Neural cell (in vitro differentiated cells): ENCODE measurements around the gene GLO1. TPM values are rescaled to one million over a fixed set of nuclear protein-coding genes. Genes with fewer than 3 reads are reported as not detected.

ENCODE experiments used
- H2AFZ ChIP-seq: fragments of 200-600, 300-800 bp; sonication (generic), shearing (Covaris generic); 2 replicates; pipeline ENCODE4 v1.6.0; 2014; ENCODE audit warnings: low read depth, mild to moderate bottlenecking, antibody characterized with exemption, low read length, moderate library complexity
- H3F3A ChIP-seq: fragments of 200-600 bp; shearing (Covaris generic); 2 replicates; pipeline ENCODE4 v1.6.1; 2016; ENCODE audit warnings: mild to moderate bottlenecking, moderate library complexity, mixed read lengths, antibody characterized with exemption, low read length; ENCODE audit not compliant: insufficient read depth, poor library complexity, severe bottlenecking
- H3K27ac ChIP-seq: fragments of 200-600, 300-800 bp; sonication (generic), shearing (Covaris generic); 2 replicates; pipeline ENCODE4 v1.5.1; 2014; ENCODE audit warnings: mild to moderate bottlenecking, low read length, moderate library complexity
- H3K27me3 ChIP-seq: fragments of 300-800, 200-600 bp; sonication (generic), shearing (Covaris generic); 2 replicates; pipeline ENCODE4 v1.6.0; 2014; ENCODE audit warnings: mild to moderate bottlenecking, low read depth, low read length, moderate library complexity; ENCODE audit not compliant: insufficient read depth
- H3K36me3 ChIP-seq: fragments of 300-800, 200-600 bp; sonication (generic), shearing (Covaris generic); 2 replicates; pipeline ENCODE4 v1.5.1; 2014; ENCODE audit warnings: mild to moderate bottlenecking, antibody characterized with exemption, low read length, moderate library complexity; ENCODE audit not compliant: insufficient read depth
- H3K4me2 ChIP-seq: fragments of 300-800, 200-600 bp; sonication (generic), shearing (Covaris generic); 2 replicates; pipeline ENCODE4 v1.6.0; 2014; ENCODE audit warnings: mild to moderate bottlenecking, low read length
- H3K4me3 ChIP-seq: fragments of 300-800, 200-600 bp; sonication (generic), shearing (Covaris generic); 2 replicates; pipeline ENCODE4 v1.5.1; 2014; ENCODE audit warnings: mild to moderate bottlenecking, low read length, moderate library complexity
- H3K79me2 ChIP-seq: fragments of 200-600 bp; shearing (Covaris generic); replicated peaks from 2 replicates; pipeline ENCODE4 v1.6.0; 2014; ENCODE audit warnings: mild to moderate bottlenecking, low read length, moderate library complexity; ENCODE audit not compliant: insufficient read depth
- H3K9ac ChIP-seq: fragments of 300-800, 200-600 bp; sonication (generic), shearing (Covaris generic); 2 replicates; pipeline ENCODE4 v1.6.1; 2016; ENCODE audit warnings: mild to moderate bottlenecking, low read length, mixed read lengths
- H3K9me2 ChIP-seq: fragments of 200-600 bp; shearing (Covaris generic); 2 replicates; pipeline ENCODE4 v1.6.1; 2016; ENCODE audit warnings: mild to moderate bottlenecking, low read length, mixed read lengths; ENCODE audit not compliant: insufficient read depth
- H3K9me3 ChIP-seq: fragments of 200-600, 300-800 bp; sonication (generic), shearing (Covaris generic); 2 replicates; pipeline ENCODE4 v1.6.1; 2016; ENCODE audit warnings: mild to moderate bottlenecking, mixed run types, low read length, moderate library complexity, mixed read lengths
- H4K20me1 ChIP-seq: fragments of 200-600 bp; shearing (Covaris generic); 2 replicates; pipeline ENCODE4 v1.6.1; 2016; ENCODE audit warnings: mild to moderate bottlenecking, mixed run types; ENCODE audit not compliant: insufficient read depth
- EP300 ChIP-seq: fragments of 450-650 bp; conservative IDR thresholded peaks from 2 replicates; pipeline ENCODE4 v1.6.1; 2014; ENCODE audit warnings: antibody characterized with exemption, mild to moderate bottlenecking, moderate library complexity; ENCODE audit not compliant: poor library complexity, severe bottlenecking
- EZH2 ChIP-seq: fragments of 200-600, 300-800 bp; shearing (Covaris generic), sonication (generic); IDR thresholded peaks from 2 replicates; pipeline ENCODE4 v1.6.1; 2014; ENCODE audit warnings: antibody characterized with exemption, low read length, borderline replicate concordance, mild to moderate bottlenecking; ENCODE audit not compliant: insufficient read depth, poor library complexity, severe bottlenecking
- MXI1 ChIP-seq: fragments of 450-650 bp; conservative IDR thresholded peaks from 2 replicates; pipeline ENCODE4 v1.6.1; 2014; ENCODE audit warnings: antibody characterized with exemption, mild to moderate bottlenecking; ENCODE audit not compliant: poor library complexity, severe bottlenecking
- POLR2AphosphoS5 ChIP-seq: IDR thresholded peaks from 2 replicates; pipeline ENCODE4 v1.6.1; 2012
- RAD21 ChIP-seq: fragments of 450-650 bp; conservative IDR thresholded peaks from 2 replicates; pipeline ENCODE4 v1.6.1; 2014; ENCODE audit warnings: antibody characterized with exemption, mild to moderate bottlenecking, moderate library complexity
- SMC3 ChIP-seq: fragments of 450-650 bp; conservative IDR thresholded peaks from 2 replicates; pipeline ENCODE4 v1.6.1; 2014; ENCODE audit warnings: antibody characterized with exemption, mild to moderate bottlenecking, moderate library complexity; ENCODE audit not compliant: poor library complexity
- TAF1 ChIP-seq: IDR thresholded peaks from 2 replicates; pipeline ENCODE4 v1.6.1; 2012; ENCODE audit warnings: low read depth
- polyA plus RNA-seq: library from polyadenylated mRNA; depleted of rRNA; stranded (reverse); fragments of >200 nt; gene quantifications from 2 replicates; pipeline ENCODE4 v1.2.3, GENCODE V29; 2014
- TF ChIP-seq, protein P1 (sequence below): IDR thresholded peaks from 2 replicates; pipeline ENCODE4 v1.6.1; 2012; ENCODE audit warnings: borderline replicate concordance
- TF ChIP-seq, protein P2 (sequence below): fragments of 450-650 bp; IDR thresholded peaks from 2 replicates; pipeline ENCODE4 v1.5.1; 2014; ENCODE audit warnings: antibody characterized with exemption, mild to moderate bottlenecking, moderate library complexity; ENCODE audit not compliant: poor library complexity, severe bottlenecking

The GLO1 gene
- polyA plus RNA-seq, 1 donor from 2014 or later: 94.8 TPM

DNA sequence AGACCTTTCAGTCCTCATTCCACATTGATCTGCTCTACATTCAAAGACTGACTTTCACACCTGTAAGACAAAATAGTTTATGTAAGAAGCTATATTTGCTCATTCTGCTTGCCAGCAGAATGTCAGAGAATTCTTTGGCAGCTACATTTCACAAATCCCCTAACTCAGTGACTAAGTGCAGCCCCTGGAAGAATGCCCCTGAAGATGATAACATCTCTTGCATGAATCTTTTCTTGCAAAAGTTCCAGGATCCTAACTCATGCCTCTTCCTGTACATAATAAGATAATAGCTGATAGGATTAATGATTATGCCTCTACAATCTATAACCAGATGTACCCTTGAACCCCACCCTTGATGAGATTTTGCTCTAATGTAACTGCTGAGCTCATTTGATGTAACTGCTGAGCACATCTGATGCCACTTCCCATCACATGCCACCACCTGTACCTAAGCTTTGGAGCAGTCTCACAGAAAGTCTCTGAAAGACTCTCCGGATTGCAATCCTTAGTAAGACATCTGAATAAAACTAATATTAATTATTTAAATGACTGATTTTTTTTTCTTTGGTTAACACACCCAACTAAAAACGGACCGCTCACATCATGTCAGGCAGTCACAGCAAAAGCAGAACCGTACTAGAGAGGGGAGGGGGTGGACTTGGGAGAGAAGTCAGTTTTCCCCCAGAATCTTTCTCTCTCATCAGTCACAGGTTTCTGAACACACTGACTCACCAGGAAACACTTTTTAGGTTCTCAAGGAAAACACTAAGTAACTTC lies 11.5 kb upstream of the GLO1 start:
- no peak overlapping the region for H3K4me3 ChIP-seq
- H3K4me2 ChIP-seq: no peak overlapping the region
- H3K79me2 ChIP-seq: no peaks in the 10 kb centered on the region
- no peaks in the 10 kb centered on the region for H3K36me3 ChIP-seq
- no peaks in the 10 kb centered on the region for H3K9me3 ChIP-seq
- no peak overlapping the region for H3K27ac ChIP-seq
- H4K20me1 ChIP-seq: no peaks in the 10 kb centered on the region
- H3F3A ChIP-seq: no peaks in the 10 kb centered on the region
- H3K27me3 ChIP-seq: peaks cover 13% of the 10 kb centered on the region
- no peak overlapping the region for H3K9ac ChIP-seq
- H3K9me2 ChIP-seq: no peaks in the 10 kb centered on the region
- no peak overlapping the region for H2AFZ ChIP-seq
- TF ChIP-seq SMC3 (no peak), EP300 (no peak), MXI1 (no peak), EZH2 (no peak), RAD21 (no peak), TAF1 (no peak), POLR2AphosphoS5 (no peak)
- TF ChIP-seq, protein P1, sequence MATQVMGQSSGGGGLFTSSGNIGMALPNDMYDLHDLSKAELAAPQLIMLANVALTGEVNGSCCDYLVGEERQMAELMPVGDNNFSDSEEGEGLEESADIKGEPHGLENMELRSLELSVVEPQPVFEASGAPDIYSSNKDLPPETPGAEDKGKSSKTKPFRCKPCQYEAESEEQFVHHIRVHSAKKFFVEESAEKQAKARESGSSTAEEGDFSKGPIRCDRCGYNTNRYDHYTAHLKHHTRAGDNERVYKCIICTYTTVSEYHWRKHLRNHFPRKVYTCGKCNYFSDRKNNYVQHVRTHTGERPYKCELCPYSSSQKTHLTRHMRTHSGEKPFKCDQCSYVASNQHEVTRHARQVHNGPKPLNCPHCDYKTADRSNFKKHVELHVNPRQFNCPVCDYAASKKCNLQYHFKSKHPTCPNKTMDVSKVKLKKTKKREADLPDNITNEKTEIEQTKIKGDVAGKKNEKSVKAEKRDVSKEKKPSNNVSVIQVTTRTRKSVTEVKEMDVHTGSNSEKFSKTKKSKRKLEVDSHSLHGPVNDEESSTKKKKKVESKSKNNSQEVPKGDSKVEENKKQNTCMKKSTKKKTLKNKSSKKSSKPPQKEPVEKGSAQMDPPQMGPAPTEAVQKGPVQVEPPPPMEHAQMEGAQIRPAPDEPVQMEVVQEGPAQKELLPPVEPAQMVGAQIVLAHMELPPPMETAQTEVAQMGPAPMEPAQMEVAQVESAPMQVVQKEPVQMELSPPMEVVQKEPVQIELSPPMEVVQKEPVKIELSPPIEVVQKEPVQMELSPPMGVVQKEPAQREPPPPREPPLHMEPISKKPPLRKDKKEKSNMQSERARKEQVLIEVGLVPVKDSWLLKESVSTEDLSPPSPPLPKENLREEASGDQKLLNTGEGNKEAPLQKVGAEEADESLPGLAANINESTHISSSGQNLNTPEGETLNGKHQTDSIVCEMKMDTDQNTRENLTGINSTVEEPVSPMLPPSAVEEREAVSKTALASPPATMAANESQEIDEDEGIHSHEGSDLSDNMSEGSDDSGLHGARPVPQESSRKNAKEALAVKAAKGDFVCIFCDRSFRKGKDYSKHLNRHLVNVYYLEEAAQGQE: no peak
- TF ChIP-seq, protein P2, sequence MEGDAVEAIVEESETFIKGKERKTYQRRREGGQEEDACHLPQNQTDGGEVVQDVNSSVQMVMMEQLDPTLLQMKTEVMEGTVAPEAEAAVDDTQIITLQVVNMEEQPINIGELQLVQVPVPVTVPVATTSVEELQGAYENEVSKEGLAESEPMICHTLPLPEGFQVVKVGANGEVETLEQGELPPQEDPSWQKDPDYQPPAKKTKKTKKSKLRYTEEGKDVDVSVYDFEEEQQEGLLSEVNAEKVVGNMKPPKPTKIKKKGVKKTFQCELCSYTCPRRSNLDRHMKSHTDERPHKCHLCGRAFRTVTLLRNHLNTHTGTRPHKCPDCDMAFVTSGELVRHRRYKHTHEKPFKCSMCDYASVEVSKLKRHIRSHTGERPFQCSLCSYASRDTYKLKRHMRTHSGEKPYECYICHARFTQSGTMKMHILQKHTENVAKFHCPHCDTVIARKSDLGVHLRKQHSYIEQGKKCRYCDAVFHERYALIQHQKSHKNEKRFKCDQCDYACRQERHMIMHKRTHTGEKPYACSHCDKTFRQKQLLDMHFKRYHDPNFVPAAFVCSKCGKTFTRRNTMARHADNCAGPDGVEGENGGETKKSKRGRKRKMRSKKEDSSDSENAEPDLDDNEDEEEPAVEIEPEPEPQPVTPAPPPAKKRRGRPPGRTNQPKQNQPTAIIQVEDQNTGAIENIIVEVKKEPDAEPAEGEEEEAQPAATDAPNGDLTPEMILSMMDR: no peak

DNA sequence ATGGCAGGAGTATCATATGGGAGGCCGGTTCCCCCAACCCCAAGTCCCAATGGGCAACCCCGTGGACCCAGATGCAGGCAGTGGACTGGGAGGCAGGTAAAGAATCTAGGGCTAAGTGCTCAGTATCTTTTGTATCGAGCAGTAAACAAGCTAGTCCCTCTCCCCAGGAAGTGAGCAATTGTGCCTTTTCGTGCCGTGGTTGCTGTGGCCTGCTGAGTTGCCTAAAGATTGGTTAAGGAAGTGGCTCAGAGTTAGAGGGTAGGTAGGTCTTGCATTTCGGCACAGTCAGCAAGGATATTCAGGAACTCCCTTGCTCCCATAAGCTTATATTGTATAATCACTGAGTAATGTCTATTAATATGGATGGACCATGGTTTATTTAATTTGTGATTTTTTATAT lies 10.9 kb upstream of the GLO1 start:
- Histone ChIP-seq H3K27ac (no peak overlapping the region), H3K9me2 (no peaks in the 10 kb centered on the region), H2AFZ (no peak overlapping the region), H3K4me3 (no peak overlapping the region), H3K27me3 (peaks cover 13% of the 10 kb centered on the region), H3F3A (no peaks in the 10 kb centered on the region), H3K4me2 (no peak overlapping the region), H3K9ac (no peak overlapping the region), H3K36me3 (no peaks in the 10 kb centered on the region), H4K20me1 (no peaks in the 10 kb centered on the region), H3K79me2 (no peaks in the 10 kb centered on the region), H3K9me3 (no peaks in the 10 kb centered on the region)
- TF ChIP-seq POLR2AphosphoS5 (no peak), RAD21 (no peak), SMC3 (no peak), EP300 (no peak), TAF1 (no peak), MXI1 (no peak), EZH2 (no peak)
- TF ChIP-seq, protein P1: no peak
- TF ChIP-seq, protein P2: no peak
